Kidney (tissue), 14 donors: ENCODE measurements around the gene AGPAT4. TPM values are rescaled to one million over a fixed set of nuclear protein-coding genes. Genes with fewer than 3 reads are reported as not detected.

Source experiments
- DNase-seq, 5 donors: peaks; one replicate each; pipeline ENCODE4 v3.0.0-alpha.2; 2013 to 2020
- FAIRE-seq: peaks from 2 replicates; lab custom pipeline; 2012; peaks lifted over from hg19 to GRCh38; lab: Jason Lieb, UNC
- H3K27ac ChIP-seq, 2 donors: one replicate each; pipeline ENCODE4 v1.7.0; 2013; ENCODE audit warnings: low read depth in 2 of 2, low read length in 2 of 2, inconsistent platforms in 1 of 2
- H3K27me3 ChIP-seq: one replicate; pipeline ENCODE4 v1.7.1; 2013; ENCODE audit warnings: low read length, inconsistent platforms; ENCODE audit not compliant: control insufficient read depth, insufficient read depth
- H3K36me3 ChIP-seq, 3 donors: one replicate each; pipeline versions ENCODE4 v1.7.0 to v1.7.1; 2013; ENCODE audit warnings: low read length in 3 of 3, control low read depth in 1 of 3, inconsistent platforms in 1 of 3; ENCODE audit not compliant: insufficient read depth in 3 of 3, control insufficient read depth in 2 of 3
- H3K4me1 ChIP-seq, 3 donors: one replicate each; pipeline versions ENCODE4 v1.7.0 to v1.7.1; 2013; ENCODE audit warnings: low read length in 3 of 3, inconsistent platforms in 1 of 3, low read depth in 1 of 3; ENCODE audit not compliant: control insufficient read depth in 2 of 3, insufficient read depth in 2 of 3
- H3K4me3 ChIP-seq, 3 donors: one replicate each; pipeline versions ENCODE4 v1.7.0 to v1.8.1; 2013; ENCODE audit warnings: low read length in 3 of 3, control low read depth in 1 of 3, inconsistent platforms in 1 of 3
- H3K9ac ChIP-seq, 3 donors: one replicate each; pipeline versions ENCODE4 v1.7.0 to v1.7.1; 2013; ENCODE audit warnings: low read length in 3 of 3, control low read depth in 1 of 3, inconsistent platforms in 1 of 3
- H3K9me3 ChIP-seq, 3 donors: one replicate each; pipeline versions ENCODE4 v1.7.0 to v1.7.1; 2013; ENCODE audit warnings: low read length in 3 of 3, control low read depth in 1 of 3, inconsistent platforms in 1 of 3; ENCODE audit not compliant: control insufficient read depth in 2 of 3, insufficient read depth in 1 of 3
- intact Hi-C: fragments of 100-400 bp; cut with DNase I; formaldehyde crosslinking; loops from one replicate; pipeline ENCODE4 v1.11.1; 2022
- polyA plus RNA-seq: library from polyadenylated mRNA; stranded (reverse); fragments of 350-450 nt; fragmentation: Illumina TruSeq; extraction: RNeasy Lipid Tissue Mini Kit (QIAGEN cat#74804); gene quantifications from one replicate; pipeline ENCODE4 v1.2.3, GENCODE V29; 2014; ENCODE audit warnings: low read depth, low replicate concordance; ENCODE audit not compliant: insufficient read depth
- total RNA-seq: library from RNA; stranded (reverse); fragmentation: NEBNext Ultra II Directional; extraction: Animal tissue kit (Norgen Biotek cat#: 25700); gene quantifications from one replicate; pipeline ENCODE4 v1.2.1, GENCODE V29; 2021
- TF ChIP-seq, protein P1 (sequence below): IDR thresholded peaks from 3 replicates; pipeline ENCODE4 v1.5.1; 2012; ENCODE audit warnings: mild to moderate bottlenecking, moderate library complexity, borderline replicate concordance; ENCODE audit not compliant: insufficient read depth; ENCODE audit errors: extremely low read depth
- donor health status: control.
- donor health status: control.
- donor health status: control.
- donor health status: control.
- donor health status: control.
- donor health status: DM: yes; HTN: yes; CAD: no.
- donor health status: Normal renal cell carcinoma (clear cell type).

Gene AGPAT4
- total and polyA plus RNA-seq, 2 donors from 2014 or later, result 3.3 to 12.3 TPM

DNA sequence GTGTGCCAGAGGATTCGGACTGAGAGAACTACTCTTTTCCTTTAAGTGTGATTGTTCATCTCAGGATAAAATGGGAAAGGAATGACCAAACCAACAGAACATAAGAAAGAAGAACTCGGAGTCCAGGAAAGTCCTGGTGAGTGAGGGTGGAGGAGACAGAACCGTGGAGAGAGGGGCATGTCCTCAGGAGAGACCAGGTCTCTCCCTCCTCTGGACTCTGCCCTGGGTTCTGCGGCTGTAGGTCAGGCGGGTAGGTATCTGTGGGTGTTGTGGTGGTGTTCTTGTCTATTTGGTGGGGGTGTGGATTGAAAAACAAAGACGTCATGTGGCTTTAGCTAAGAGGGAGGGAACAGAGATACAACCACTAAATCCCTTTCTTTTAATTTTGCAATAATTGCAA lies 29.1 kb upstream of the AGPAT4 start:
- H3K4me1 ChIP-seq, result no peaks in the 10 kb centered on the region
- no peak for DNase-seq
- no peaks in the 10 kb centered on the region for H3K36me3 ChIP-seq
- H3K9me3 ChIP-seq, result no peaks in the 10 kb centered on the region
- TF ChIP-seq, protein P1, sequence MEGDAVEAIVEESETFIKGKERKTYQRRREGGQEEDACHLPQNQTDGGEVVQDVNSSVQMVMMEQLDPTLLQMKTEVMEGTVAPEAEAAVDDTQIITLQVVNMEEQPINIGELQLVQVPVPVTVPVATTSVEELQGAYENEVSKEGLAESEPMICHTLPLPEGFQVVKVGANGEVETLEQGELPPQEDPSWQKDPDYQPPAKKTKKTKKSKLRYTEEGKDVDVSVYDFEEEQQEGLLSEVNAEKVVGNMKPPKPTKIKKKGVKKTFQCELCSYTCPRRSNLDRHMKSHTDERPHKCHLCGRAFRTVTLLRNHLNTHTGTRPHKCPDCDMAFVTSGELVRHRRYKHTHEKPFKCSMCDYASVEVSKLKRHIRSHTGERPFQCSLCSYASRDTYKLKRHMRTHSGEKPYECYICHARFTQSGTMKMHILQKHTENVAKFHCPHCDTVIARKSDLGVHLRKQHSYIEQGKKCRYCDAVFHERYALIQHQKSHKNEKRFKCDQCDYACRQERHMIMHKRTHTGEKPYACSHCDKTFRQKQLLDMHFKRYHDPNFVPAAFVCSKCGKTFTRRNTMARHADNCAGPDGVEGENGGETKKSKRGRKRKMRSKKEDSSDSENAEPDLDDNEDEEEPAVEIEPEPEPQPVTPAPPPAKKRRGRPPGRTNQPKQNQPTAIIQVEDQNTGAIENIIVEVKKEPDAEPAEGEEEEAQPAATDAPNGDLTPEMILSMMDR, result no peak
- no peak overlapping the region for H3K9ac ChIP-seq
- H3K4me3 ChIP-seq, result no peak overlapping the region
- no peak for FAIRE-seq
- intact Hi-C loops, result no loop called here
- no peak overlapping the region for H3K27ac ChIP-seq
- no peaks in the 10 kb centered on the region for H3K27me3 ChIP-seq

DNA sequence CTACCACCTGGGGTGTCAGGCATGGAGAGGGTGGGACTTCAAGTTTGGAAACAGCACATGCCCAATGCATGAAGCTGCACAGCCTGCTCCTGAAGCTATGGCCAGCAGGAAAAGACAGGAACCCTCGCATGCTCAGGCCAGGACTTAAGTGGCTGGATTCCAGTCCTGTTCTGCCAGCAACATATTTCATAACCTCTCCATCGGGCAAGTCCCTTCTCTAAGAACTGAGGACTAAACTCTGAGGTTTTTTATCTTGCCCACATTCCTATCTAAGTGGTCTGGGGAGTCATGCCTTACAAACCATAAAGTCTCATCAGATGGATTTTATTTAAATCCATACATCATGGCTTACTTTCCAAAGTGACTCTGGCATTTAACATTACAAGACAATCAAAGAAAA lies 27.5 kb upstream of the AGPAT4 start:
- no peak for DNase-seq
- Histone ChIP-seq H3K27ac (no peak overlapping the region), H3K9ac (no peak overlapping the region), H3K4me3 (no peak overlapping the region), H3K27me3 (no peaks in the 10 kb centered on the region), H3K4me1 (no peaks in the 10 kb centered on the region), H3K9me3 (no peaks in the 10 kb centered on the region), H3K36me3 (no peaks in the 10 kb centered on the region)
- no peak for FAIRE-seq
- intact Hi-C loops, result no loop called here
- TF ChIP-seq, protein P1, result no peak

DNA sequence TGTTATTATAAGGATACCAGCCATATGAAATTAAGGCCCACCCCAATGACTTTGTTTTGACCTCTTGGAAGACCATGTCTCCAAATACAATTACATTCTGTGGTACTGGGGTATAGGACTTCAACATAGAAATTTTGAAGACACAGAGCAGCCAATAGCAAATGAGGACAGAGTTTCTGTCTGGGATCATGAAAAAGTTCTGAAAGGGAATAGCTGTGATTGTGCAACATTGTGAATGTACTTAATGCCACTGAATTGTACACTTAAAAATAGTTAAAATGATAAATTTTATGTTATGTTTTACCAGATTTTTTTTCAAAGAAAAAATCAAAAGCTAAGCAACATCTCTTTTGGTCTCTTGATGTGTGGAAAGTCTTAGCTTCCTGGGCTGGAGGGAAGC lies 27.0 kb upstream of the AGPAT4 start:
- no peak for FAIRE-seq
- intact Hi-C loops, result no loop called here
- Histone ChIP-seq H3K4me3 (no peak overlapping the region), H3K36me3 (no peaks in the 10 kb centered on the region), H3K4me1 (no peaks in the 10 kb centered on the region), H3K9me3 (no peaks in the 10 kb centered on the region), H3K27me3 (no peaks in the 10 kb centered on the region), H3K9ac (no peak overlapping the region), H3K27ac (no peak overlapping the region)
- TF ChIP-seq, protein P1, result no peak
- DNase-seq, result no peak

DNA sequence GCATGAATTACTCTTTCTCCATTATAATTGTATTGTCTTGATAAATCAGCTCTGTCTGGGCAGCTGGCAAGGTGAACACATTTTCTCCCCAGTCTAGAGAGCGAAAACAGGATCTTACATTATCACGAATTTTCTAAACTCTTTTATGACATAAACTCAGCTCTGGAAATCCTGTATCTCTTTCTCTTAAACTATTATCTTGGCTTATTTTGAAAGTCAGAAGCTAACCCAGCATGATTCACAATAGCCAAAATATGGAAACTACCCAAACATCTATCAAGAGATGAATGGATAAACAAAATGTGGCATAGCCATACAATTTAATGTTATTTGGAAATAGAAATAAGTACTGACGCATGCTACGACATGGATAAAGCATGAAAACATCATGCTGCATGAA lies 25.9 kb upstream of the AGPAT4 start:
- FAIRE-seq (no peak), DNase-seq (no peak)
- Histone ChIP-seq H3K36me3 (no peaks in the 10 kb centered on the region), H3K9ac (no peak overlapping the region), H3K27ac (no peak overlapping the region), H3K4me1 (no peaks in the 10 kb centered on the region), H3K4me3 (no peak overlapping the region), H3K27me3 (no peaks in the 10 kb centered on the region), H3K9me3 (no peaks in the 10 kb centered on the region)
- TF ChIP-seq, protein P1, result no peak
- intact Hi-C loops, result no loop called here
